ENCODE data around the gene PLPP1. TPM values are rescaled to one million over a fixed set of nuclear protein-coding genes. Genes with fewer than 3 reads are reported as not detected.
A peak's percentile ranks its signal among the peaks of the same experiment; 100 is the strongest.

PLPP1 gene
- total and polyA plus RNA-seq, 2 of the 8 experiments (the other 6 are each of a cell fraction or from before 2014, with no cell fraction given): 43.7 to 91.3 TPM

GRCh38 chr5:55402199-55402598 is 132.6 kb downstream of the PLPP1 start:
- no peaks in the 10 kb centered on the region for H3K23me2 ChIP-seq (ENCODE audit: low read depth, low read length)
- H3K4me3 ChIP-seq (ENCODE audit: extremely low read depth in 1 of 4, insufficient read depth in 2 of 4, low read depth in 3 of 4, low read length in 4 of 4): no peak overlapping the region
- no peak overlapping the region for H3K56ac ChIP-seq (replicated peaks; ENCODE audit: insufficient read length, low read depth, low read length)
- no peaks in the 10 kb centered on the region for H3K27me3 ChIP-seq (replicated peaks in 1 of 4; ENCODE audit: control insufficient read depth in 3 of 4, extremely low read depth in 1 of 4, insufficient read depth in 3 of 4, low read length in 3 of 4)
- H3K18ac ChIP-seq (ENCODE audit: extremely low read depth, low read length): no peak overlapping the region
- FAIRE-seq (peak; percentile 63), DNase-seq (ENCODE audit: low read depth in 1 of 2, low spot score in 2 of 2) (no peak)
- ChIA-PET CTCF (ENCODE audit: partially characterized antibody) (interaction anchor here (0.6 to 1.5 kb wide), 19 partner anchors 9 to 1330 kb away, joined by 3 to 13 read pairs (median 3); no protein-coding TSS in a partner anchor), POLR2A (ENCODE audit: partially characterized antibody) (interaction anchor here (0.9 kb wide), 1 partner anchor 9 kb away, joined by 3 read pairs; no protein-coding TSS in a partner anchor)
- H3K23ac ChIP-seq (ENCODE audit: insufficient read length): no peak overlapping the region
- no peak overlapping the region for H4K8ac ChIP-seq (ENCODE audit: extremely low read depth, insufficient read depth, low read length)
- no peaks in the 10 kb centered on the region for H3K9me3 ChIP-seq (ENCODE audit: insufficient read depth in 2 of 2, low read depth in 1 of 2, low read length in 1 of 2)
- H3K4ac ChIP-seq (replicated peaks; ENCODE audit: insufficient read length, low read depth, low read length): no peak overlapping the region
- no peak overlapping the region for H2BK5ac ChIP-seq (ENCODE audit: low read depth, low read length)
- H2BK20ac ChIP-seq (ENCODE audit: low read length): no peak overlapping the region
- H3K9ac ChIP-seq (replicated peaks in 1 of 4; ENCODE audit: extremely low read depth in 1 of 4, low read depth in 3 of 4, low read length in 3 of 4): no peak overlapping the region
- 45% methylated on average over 2 of the region's 2 CpGs; no CpG with 5 or more reads in 1 of the 2 experiments for WGBS, 2 experiments (ENCODE audit: extremely low coverage in 1 of 2, insufficient coverage in 1 of 2, insufficient read length in 1 of 2, insufficient replicate concordance in 2 of 2, low coverage in 1 of 2, low lambda C conversion rate in 2 of 2, missing lambda C conversion rate in 1 of 2)
- H2BK120ac ChIP-seq (replicated peaks; ENCODE audit: low read depth, low read length): no peak overlapping the region
- no peak overlapping the region for H3K27ac ChIP-seq (ENCODE audit: low read depth, low read length)
- no peak overlapping the region for H2BK12ac ChIP-seq (ENCODE audit: low read depth, low read length)
- no peak overlapping the region for H2BK15ac ChIP-seq (ENCODE audit: low read length)
- peak; percentile 30 to 37; a peak in 3 of 4 replicates for TF ChIP-seq RAD21 (IDR thresholded peaks at IDR 0.05 in 1 of 2, conservative IDR thresholded peaks at IDR 0.05 in 1 of 2; ENCODE audit: low read depth in 2 of 2, low read length in 2 of 2)
- TF ChIP-seq CTCF (IDR thresholded peaks at IDR 0.05; ENCODE audit: control extremely low read depth in 1 of 3, insufficient read depth in 1 of 3, low read depth in 1 of 3, low read length in 3 of 3): peak in 2 of 3 experiments; percentile 32 to 39; a peak in 2 of 4 replicates
- TF ChIP-seq KDM5A (IDR thresholded peaks at IDR 0.05; ENCODE audit: low read length): no peak
- no peak overlapping the region for H2AFZ ChIP-seq (ENCODE audit: low read length)
- H3K79me1 ChIP-seq (ENCODE audit: low read depth, low read length): no peaks in the 10 kb centered on the region
- no peak overlapping the region for H4K91ac ChIP-seq (replicated peaks; ENCODE audit: insufficient read length, low read length)
- no peaks in the 10 kb centered on the region for H4K20me1 ChIP-seq (replicated peaks in 1 of 2; ENCODE audit: control insufficient read depth in 1 of 2, insufficient read depth in 2 of 2, low read length in 2 of 2)
- no peak overlapping the region for H3K14ac ChIP-seq (ENCODE audit: insufficient read length)
- H4K5ac ChIP-seq (ENCODE audit: insufficient read length, low read depth, low read length): no peak overlapping the region
- no peaks in the 10 kb centered on the region for H3K79me2 ChIP-seq (ENCODE audit: control insufficient read depth in 1 of 2, insufficient read depth in 2 of 2, low read length in 2 of 2)
- no peaks in the 10 kb centered on the region for H3K4me1 ChIP-seq (replicated peaks in 1 of 4; ENCODE audit: control insufficient read depth in 3 of 4, insufficient read depth in 4 of 4, low read length in 3 of 4)
- no peak overlapping the region for H2AK5ac ChIP-seq (ENCODE audit: low read depth, low read length)
- no peak overlapping the region for H3K4me2 ChIP-seq (ENCODE audit: insufficient read depth in 1 of 2, low read depth in 2 of 2, low read length in 2 of 2)
- H3K36me3 ChIP-seq (ENCODE audit: control insufficient read depth in 2 of 4, insufficient read depth in 4 of 4, low read length in 3 of 4): peaks cover 0 to 50% (median 14%) of the 10 kb centered on the region in 4 experiments; a peak in 6 of 8 replicates

All from H1 (cell line).